Trophoblast cell (in vitro differentiated cells and primary cell): ENCODE results near the gene LRRC71.
A peak's percentile ranks its signal among the peaks of the same experiment; 100 is the strongest.

Experiments used
- DNase-seq, 2 donors: peaks; one replicate each; pipeline ENCODE4 v3.0.0-alpha.2; 2016
- H2AFZ ChIP-seq: 2 replicates; pipeline ENCODE4 v1.6.1; 2013; ENCODE audit warnings: low read length, moderate library complexity, mild to moderate bottlenecking; ENCODE audit not compliant: insufficient read depth, poor library complexity
- H2AK5ac ChIP-seq: 2 replicates; pipeline ENCODE4 v1.6.1; 2013; ENCODE audit warnings: mild to moderate bottlenecking, low read length
- H2BK120ac ChIP-seq: 2 replicates; pipeline ENCODE4 v1.6.1; 2013; ENCODE audit warnings: low read length, mild to moderate bottlenecking, moderate library complexity; ENCODE audit not compliant: insufficient read depth, poor library complexity
- H2BK12ac ChIP-seq: 2 replicates; pipeline ENCODE4 v1.6.1; 2013; ENCODE audit warnings: mild to moderate bottlenecking, low read length, moderate library complexity
- H2BK5ac ChIP-seq: 2 replicates; pipeline ENCODE4 v1.6.1; 2013; ENCODE audit warnings: low read length, low read depth, moderate library complexity, mild to moderate bottlenecking; ENCODE audit not compliant: poor library complexity
- H3K14ac ChIP-seq: 2 replicates; pipeline ENCODE4 v1.6.1; 2013; ENCODE audit warnings: mild to moderate bottlenecking, low read length
- H3K18ac ChIP-seq: 2 replicates; pipeline ENCODE4 v1.6.1; 2013; ENCODE audit warnings: mild to moderate bottlenecking, low read length
- H3K23ac ChIP-seq: 2 replicates; pipeline ENCODE4 v1.6.1; 2013; ENCODE audit warnings: low read length
- H3K27ac ChIP-seq: 2 replicates; pipeline ENCODE4 v1.5.1; 2013; ENCODE audit warnings: low read depth, mild to moderate bottlenecking, inconsistent platforms, low read length, moderate library complexity
- H3K27me3 ChIP-seq: 2 replicates; pipeline ENCODE4 v1.6.1; 2013; ENCODE audit warnings: inconsistent platforms, mild to moderate bottlenecking, low read length, moderate library complexity; ENCODE audit not compliant: insufficient read depth
- H3K36me3 ChIP-seq, 2 experiments: 1 replicate in 1 of 2; 2 replicates in 1 of 2; pipeline ENCODE4 v1.6.1; 2013; ENCODE audit warnings: low read length in 2 of 2, mild to moderate bottlenecking in 2 of 2, moderate library complexity in 1 of 2; ENCODE audit not compliant: insufficient read depth in 2 of 2, control insufficient read depth in 1 of 2
- H3K4ac ChIP-seq: 2 replicates; pipeline ENCODE4 v1.6.1; 2013; ENCODE audit warnings: low read depth, mild to moderate bottlenecking, low read length, moderate library complexity
- H3K4me1 ChIP-seq, 2 experiments: 1 replicate in 1 of 2; 2 replicates in 1 of 2; pipeline ENCODE4 v1.6.1; 2013; ENCODE audit warnings: low read length in 2 of 2, mild to moderate bottlenecking in 2 of 2, moderate library complexity in 1 of 2; ENCODE audit not compliant: insufficient read depth in 2 of 2, control insufficient read depth in 1 of 2
- H3K4me2 ChIP-seq: 2 replicates; pipeline ENCODE4 v1.6.1; 2013; ENCODE audit warnings: inconsistent platforms, mild to moderate bottlenecking, low read length, moderate library complexity
- H3K4me3 ChIP-seq: 2 replicates; pipeline ENCODE4 v1.5.1; 2013; ENCODE audit warnings: mild to moderate bottlenecking, low read depth, low read length, inconsistent platforms
- H3K79me1 ChIP-seq: one replicate; pipeline ENCODE4 v1.6.1; 2013; ENCODE audit warnings: low read length
- H3K79me2 ChIP-seq: 2 replicates; pipeline ENCODE4 v1.6.1; 2013; ENCODE audit warnings: low read length, mild to moderate bottlenecking; ENCODE audit not compliant: control insufficient read depth, insufficient read depth, poor library complexity
- H3K9ac ChIP-seq: 2 replicates; pipeline ENCODE4 v1.6.1; 2013; ENCODE audit warnings: mild to moderate bottlenecking, low read length
- H3K9me3 ChIP-seq: 2 replicates; pipeline ENCODE4 v1.6.1; 2013; ENCODE audit warnings: low read depth, mild to moderate bottlenecking, control low read depth, inconsistent platforms, low read length; ENCODE audit not compliant: insufficient read depth
- H4K12ac ChIP-seq: 2 replicates; pipeline ENCODE4 v1.6.1; 2013; ENCODE audit warnings: low read depth, mild to moderate bottlenecking, low read length, moderate library complexity
- H4K8ac ChIP-seq: 2 replicates; pipeline ENCODE4 v1.6.1; 2013; ENCODE audit warnings: low read depth, mild to moderate bottlenecking, low read length, moderate library complexity
- H4K91ac ChIP-seq: one replicate; pipeline ENCODE4 v1.6.1; 2013; ENCODE audit warnings: low read depth, mild to moderate bottlenecking, low read length, moderate library complexity
- WGBS: extraction: QIAGEN DNeasy Blood & Tissue Kit; methylation state at CpG from one replicate; pipeline ENCODE4 v1.1.7; 2013; ENCODE audit warnings: missing lambda C conversion rate; ENCODE audit not compliant: insufficient read length, insufficient coverage; ENCODE audit errors: extremely low coverage; 5-methylcytosine and 5-hydroxymethylcytosine counted together

Gene LRRC71

GRCh38 chr1:156897078-156897825 is 23.2 kb upstream of the LRRC71 start:
- Histone ChIP-seq H4K12ac (peak overlapping the region; percentile 1), H2BK5ac (peak overlapping the region; percentile 94), H3K4me2 (peak overlapping the region; percentile 43), H3K79me1 (peaks cover 48% of the 10 kb centered on the region), H3K9me3 (no peaks in the 10 kb centered on the region), H3K4me1 (peaks cover 47 to 49% of the 10 kb centered on the region in 2 experiments), H2BK12ac (peak overlapping the region; percentile 97), H4K91ac (peak overlapping the region; percentile 97), H3K27ac (peak overlapping the region; percentile 97), H3K27me3 (no peaks in the 10 kb centered on the region), H3K18ac (peak overlapping the region; percentile 88), H2AFZ (peak overlapping the region; percentile 26), H2BK120ac (peak overlapping the region; percentile 96), H3K4ac (peak overlapping the region; percentile 71), H4K8ac (peak overlapping the region; percentile 83), H3K4me3 (no peak overlapping the region), H3K9ac (peak overlapping the region; percentile 8), H3K36me3 (peaks cover 0 to 3% of the 10 kb centered on the region in 2 experiments), H2AK5ac (peak overlapping the region; percentile 93), H3K79me2 (peaks cover 15% of the 10 kb centered on the region), H3K23ac (no peak overlapping the region), H3K14ac (peak overlapping the region; percentile 95)
- no peak for DNase-seq
- no CpG with 5 or more reads among the region's 14 CpGs for WGBS

GRCh38 chr1:156898161-156898566 is 22.3 kb upstream of the LRRC71 start:
- Histone ChIP-seq H4K8ac (no peak overlapping the region), H3K4me3 (no peak overlapping the region), H3K9ac (no peak overlapping the region), H3K36me3 (peaks cover 0 to 3% of the 10 kb centered on the region in 2 experiments), H3K14ac (peak overlapping the region; percentile 95), H2BK12ac (peak overlapping the region; percentile 97), H4K91ac (peak overlapping the region; percentile 97), H3K18ac (peak overlapping the region; percentile 88), H3K27ac (no peak overlapping the region), H2AK5ac (peak overlapping the region; percentile 9), H3K9me3 (no peaks in the 10 kb centered on the region), H4K12ac (no peak overlapping the region), H3K4me2 (no peak overlapping the region), H2BK120ac (peak overlapping the region; percentile 96), H2AFZ (no peak overlapping the region), H3K79me1 (peaks cover 46% of the 10 kb centered on the region), H3K23ac (no peak overlapping the region), H3K79me2 (peaks cover 15% of the 10 kb centered on the region), H3K27me3 (no peaks in the 10 kb centered on the region), H3K4ac (peak overlapping the region; percentile 6), H2BK5ac (peak overlapping the region; percentile 94), H3K4me1 (peaks cover 45 to 47% of the 10 kb centered on the region in 2 experiments)
- DNase-seq: no peak
- no CpG with 5 or more reads among the region's 13 CpGs for WGBS

- no peaks in the 10 kb centered on the region for H3K27me3 ChIP-seq
- H2AK5ac ChIP-seq: no peak overlapping the region
- H2AFZ ChIP-seq: no peak overlapping the region
- no peak overlapping the region for H3K23ac ChIP-seq
- no peak overlapping the region for H2BK12ac ChIP-seq
- no peak overlapping the region for H3K18ac ChIP-seq
- peaks cover 38% of the 10 kb centered on the region for H3K79me1 ChIP-seq
- peaks cover 12% of the 10 kb centered on the region for H3K79me2 ChIP-seq
- no peak overlapping the region for H2BK120ac ChIP-seq
- no peak for DNase-seq
- no peak overlapping the region for H3K4me3 ChIP-seq
- peaks cover 0 to 3% of the 10 kb centered on the region in 2 experiments for H3K36me3 ChIP-seq
- no peak overlapping the region for H4K91ac ChIP-seq
- H3K4me2 ChIP-seq: no peak overlapping the region
- no CpG with 5 or more reads among the region's 12 CpGs for WGBS
- H3K9ac ChIP-seq: no peak overlapping the region
- peaks cover 40 to 42% of the 10 kb centered on the region in 2 experiments for H3K4me1 ChIP-seq
- no peak overlapping the region for H3K14ac ChIP-seq
- H2BK5ac ChIP-seq: no peak overlapping the region
- H3K27ac ChIP-seq: no peak overlapping the region
- no peak overlapping the region for H3K4ac ChIP-seq
- H3K9me3 ChIP-seq: peaks cover 2% of the 10 kb centered on the region
- H4K12ac ChIP-seq: no peak overlapping the region
- H4K8ac ChIP-seq: no peak overlapping the region
Measured at GRCh38 chr1:156898971-156899664, 21.3 kb upstream of the LRRC71 start.

- H4K8ac ChIP-seq: no peak overlapping the region
- no peak overlapping the region for H3K14ac ChIP-seq
- H3K4me3 ChIP-seq: no peak overlapping the region
- peaks cover 9% of the 10 kb centered on the region for H3K79me2 ChIP-seq
- no peak overlapping the region for H3K27ac ChIP-seq
- H4K12ac ChIP-seq: no peak overlapping the region
- no peak overlapping the region for H4K91ac ChIP-seq
- H2AK5ac ChIP-seq: no peak overlapping the region
- no peak overlapping the region for H2BK120ac ChIP-seq
- peaks cover 30% of the 10 kb centered on the region for H3K79me1 ChIP-seq
- peaks cover 8 to 10% of the 10 kb centered on the region in 2 experiments for H3K36me3 ChIP-seq
- H3K9me3 ChIP-seq: peaks cover 2% of the 10 kb centered on the region
- no peak for DNase-seq
- no peak overlapping the region for H2AFZ ChIP-seq
- no peak overlapping the region for H3K4me2 ChIP-seq
- no peak overlapping the region for H3K4ac ChIP-seq
- WGBS: no CpG with 5 or more reads among the region's 12 CpGs
- H3K18ac ChIP-seq: no peak overlapping the region
- no peak overlapping the region for H3K23ac ChIP-seq
- H3K9ac ChIP-seq: no peak overlapping the region
- no peaks in the 10 kb centered on the region for H3K27me3 ChIP-seq
- H2BK5ac ChIP-seq: no peak overlapping the region
- H2BK12ac ChIP-seq: no peak overlapping the region
- peaks cover 30 to 32% of the 10 kb centered on the region in 2 experiments for H3K4me1 ChIP-seq
Measured at GRCh38 chr1:156899956-156900718, 20.3 kb upstream of the LRRC71 start.
